Mesenchymal stem cell (in vitro differentiated cells and primary cell): ENCODE data around the gene ITFG1.

Experiments used
- DNase-seq: peaks from one replicate; pipeline ENCODE4 v3.0.0-alpha.2; 2013
- H2AFZ ChIP-seq: one replicate; pipeline ENCODE4 v1.6.1; 2013; ENCODE audit warnings: low read depth, mild to moderate bottlenecking, control low read depth, inconsistent platforms, low read length, moderate library complexity
- H2AK5ac ChIP-seq: 2 replicates; pipeline ENCODE4 v1.6.1; 2013; ENCODE audit warnings: low read length, moderate library complexity, mild to moderate bottlenecking, inconsistent platforms; ENCODE audit not compliant: severe bottlenecking
- H2BK120ac ChIP-seq: one replicate; pipeline ENCODE4 v1.6.1; 2013; ENCODE audit warnings: low read depth, mild to moderate bottlenecking, inconsistent platforms, low read length, moderate library complexity
- H2BK12ac ChIP-seq, 2 experiments: one replicate each; pipeline ENCODE4 v1.6.1; 2013; ENCODE audit warnings: inconsistent platforms in 2 of 2, low read length in 2 of 2, mild to moderate bottlenecking in 2 of 2, moderate library complexity in 2 of 2, control low read depth in 1 of 2
- H2BK15ac ChIP-seq: one replicate; pipeline ENCODE4 v1.6.1; 2013; ENCODE audit warnings: mild to moderate bottlenecking, low read depth, inconsistent platforms; ENCODE audit not compliant: poor library complexity, severe bottlenecking
- H2BK5ac ChIP-seq: 2 replicates; pipeline ENCODE4 v1.6.1; 2013; ENCODE audit warnings: low read depth, mild to moderate bottlenecking, low read length, control low read depth, inconsistent platforms; ENCODE audit not compliant: poor library complexity, severe bottlenecking
- H3K14ac ChIP-seq, 2 experiments: one replicate each; pipeline ENCODE4 v1.6.1; 2013; ENCODE audit warnings: inconsistent platforms in 2 of 2, low read length in 2 of 2, control low read depth in 1 of 2, mild to moderate bottlenecking in 1 of 2, moderate library complexity in 1 of 2
- H3K18ac ChIP-seq, 2 experiments: one replicate each; pipeline ENCODE4 v1.6.1; 2013; ENCODE audit warnings: inconsistent platforms in 2 of 2, low read length in 2 of 2, control low read depth in 1 of 2, low read depth in 1 of 2, mild to moderate bottlenecking in 1 of 2
- H3K23ac ChIP-seq, 2 experiments: one replicate each; pipeline ENCODE4 v1.6.1; 2013; ENCODE audit warnings: inconsistent platforms in 2 of 2, low read length in 2 of 2, mild to moderate bottlenecking in 2 of 2, moderate library complexity in 2 of 2, control low read depth in 1 of 2
- H3K27ac ChIP-seq: 2 replicates; pipeline ENCODE4 v1.5.1; 2013; ENCODE audit warnings: mild to moderate bottlenecking, moderate library complexity, low read length, control low read depth, inconsistent platforms; ENCODE audit not compliant: poor library complexity, severe bottlenecking
- H3K27me3 ChIP-seq, 2 experiments: 2 replicates each; pipeline versions ENCODE4 v1.6.1 to v1.7.0; 2013; ENCODE audit warnings: low read length in 2 of 2, mild to moderate bottlenecking in 2 of 2, moderate library complexity in 2 of 2, control low read depth in 1 of 2, inconsistent platforms in 1 of 2; ENCODE audit not compliant: control insufficient read depth in 1 of 2, insufficient read depth in 1 of 2
- H3K36me3 ChIP-seq, 2 experiments: 2 replicates each; pipeline versions ENCODE4 v1.6.1 to v1.7.0; 2013; ENCODE audit warnings: low read length in 2 of 2, control low read depth in 1 of 2, inconsistent platforms in 1 of 2, low read depth in 1 of 2, mild to moderate bottlenecking in 1 of 2; ENCODE audit not compliant: insufficient read depth in 2 of 2, control insufficient read depth in 1 of 2
- H3K4ac ChIP-seq, 2 experiments: one replicate each; pipeline ENCODE4 v1.6.1; 2013; ENCODE audit warnings: inconsistent platforms in 2 of 2, low read length in 2 of 2, mild to moderate bottlenecking in 2 of 2, moderate library complexity in 2 of 2, control low read depth in 1 of 2, low read depth in 1 of 2
- H3K4me1 ChIP-seq: 2 replicates; pipeline ENCODE4 v1.6.1; 2013; ENCODE audit warnings: low read depth, low read length, control low read depth; ENCODE audit not compliant: control insufficient read depth, insufficient read depth
- H3K4me2 ChIP-seq: 2 replicates; pipeline ENCODE4 v1.6.1; 2013; ENCODE audit warnings: low read length, mild to moderate bottlenecking, inconsistent platforms; ENCODE audit not compliant: poor library complexity, severe bottlenecking
- H3K4me3 ChIP-seq, 2 experiments: 2 replicates each; pipeline versions ENCODE4 v1.5.1 to v1.7.0; 2013; ENCODE audit warnings: low read length in 2 of 2, mild to moderate bottlenecking in 2 of 2, control low read depth in 1 of 2, low read depth in 1 of 2; ENCODE audit not compliant: insufficient read depth in 1 of 2
- H3K79me1 ChIP-seq: replicated peaks from 2 replicates; pipeline ENCODE4 v1.6.1; 2013; ENCODE audit warnings: mild to moderate bottlenecking, control low read depth, low read length, inconsistent platforms; ENCODE audit not compliant: poor library complexity, severe bottlenecking
- H3K9ac ChIP-seq: 2 replicates; pipeline ENCODE4 v1.7.0; 2013; ENCODE audit warnings: mild to moderate bottlenecking, low read length, moderate library complexity
- H3K9me3 ChIP-seq: 2 replicates; pipeline ENCODE4 v1.7.0; 2013; ENCODE audit warnings: mild to moderate bottlenecking, low read length; ENCODE audit not compliant: control insufficient read depth
- H4K8ac ChIP-seq: one replicate; pipeline ENCODE4 v1.6.1; 2013; ENCODE audit warnings: inconsistent platforms, mild to moderate bottlenecking, low read length, moderate library complexity
- H4K91ac ChIP-seq: one replicate; pipeline ENCODE4 v1.6.1; 2013; ENCODE audit warnings: mild to moderate bottlenecking, low read length, inconsistent platforms
- WGBS: methylation state at CpG from one replicate; pipeline ENCODE4 v1.1.7; 2013; ENCODE audit warnings: mixed read lengths; 5-methylcytosine and 5-hydroxymethylcytosine counted together

ITFG1 gene

DNA sequence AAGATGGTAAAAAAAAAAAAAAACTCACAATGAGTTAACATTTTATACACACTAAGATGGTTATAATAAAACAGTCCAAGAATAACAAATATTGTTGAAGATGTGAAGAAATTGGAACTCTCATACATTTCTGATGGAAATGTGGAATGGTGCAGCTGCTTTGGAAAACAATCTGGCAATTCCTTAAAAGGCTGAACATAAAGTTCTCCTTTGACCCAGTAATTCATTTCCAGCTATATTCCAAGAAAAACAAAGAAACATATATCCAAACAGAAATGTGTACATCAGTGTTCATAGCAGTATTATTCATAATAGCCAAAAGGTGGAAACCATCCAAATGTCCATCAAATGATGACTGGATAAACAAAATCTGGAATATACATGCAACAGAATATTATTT lies 219.8 kb downstream of the ITFG1 start:
- Histone ChIP-seq H2BK15ac (no peak overlapping the region), H3K27me3 (no peaks in the 10 kb centered on the region), H3K23ac (no peak overlapping the region), H3K27ac (no peak overlapping the region), H2AFZ (no peak overlapping the region), H3K4me1 (no peaks in the 10 kb centered on the region), H2BK12ac (no peak overlapping the region), H4K91ac (no peak overlapping the region), H3K79me1 (no peaks in the 10 kb centered on the region), H3K9ac (no peak overlapping the region), H3K4me3 (no peak overlapping the region), H3K4ac (no peak overlapping the region), H4K8ac (no peak overlapping the region), H3K18ac (no peak overlapping the region), H3K36me3 (peaks cover 4 to 11% of the 10 kb centered on the region in 2 experiments), H3K9me3 (no peaks in the 10 kb centered on the region), H2BK5ac (no peak overlapping the region), H2AK5ac (no peak overlapping the region), H3K4me2 (no peak overlapping the region), H3K14ac (no peak overlapping the region), H2BK120ac (no peak overlapping the region)
- DNase-seq = no peak

DNA sequence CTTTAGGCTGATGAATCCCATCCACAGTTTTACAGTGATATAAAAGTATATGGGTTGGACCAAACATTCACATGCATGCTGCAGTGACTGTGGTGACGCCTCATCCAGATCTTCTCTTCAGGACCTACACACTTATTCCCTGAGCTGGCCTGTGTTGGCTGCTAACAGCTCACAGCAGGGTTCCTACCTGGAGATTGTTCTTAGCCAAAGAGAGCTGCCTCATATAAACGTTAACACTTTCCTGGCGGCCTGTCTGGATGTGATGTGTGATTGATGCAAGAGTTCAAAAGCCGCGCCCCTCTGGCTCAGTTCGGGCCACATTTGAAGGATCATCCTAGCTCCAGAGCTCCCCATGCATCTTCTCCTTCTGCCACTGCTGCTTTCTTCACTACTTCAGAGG lies 224.1 kb downstream of the ITFG1 start:
- Histone ChIP-seq H3K18ac (no peak overlapping the region), H3K14ac (no peak overlapping the region), H2BK120ac (no peak overlapping the region), H3K27me3 (no peaks in the 10 kb centered on the region), H2BK5ac (no peak overlapping the region), H2AK5ac (no peak overlapping the region), H2BK15ac (no peak overlapping the region), H3K4me3 (no peak overlapping the region), H2AFZ (no peak overlapping the region), H3K4ac (no peak overlapping the region), H3K23ac (no peak overlapping the region), H4K8ac (no peak overlapping the region), H3K27ac (no peak overlapping the region), H3K4me2 (no peak overlapping the region), H3K36me3 (peaks cover 4 to 25% of the 10 kb centered on the region in 2 experiments), H3K4me1 (no peaks in the 10 kb centered on the region), H4K91ac (no peak overlapping the region), H3K79me1 (no peaks in the 10 kb centered on the region), H3K9me3 (no peaks in the 10 kb centered on the region), H3K9ac (no peak overlapping the region), H2BK12ac (no peak overlapping the region)
- DNase-seq = no peak
- WGBS = 80% methylated on average over 6 of the region's 6 CpGs

DNA sequence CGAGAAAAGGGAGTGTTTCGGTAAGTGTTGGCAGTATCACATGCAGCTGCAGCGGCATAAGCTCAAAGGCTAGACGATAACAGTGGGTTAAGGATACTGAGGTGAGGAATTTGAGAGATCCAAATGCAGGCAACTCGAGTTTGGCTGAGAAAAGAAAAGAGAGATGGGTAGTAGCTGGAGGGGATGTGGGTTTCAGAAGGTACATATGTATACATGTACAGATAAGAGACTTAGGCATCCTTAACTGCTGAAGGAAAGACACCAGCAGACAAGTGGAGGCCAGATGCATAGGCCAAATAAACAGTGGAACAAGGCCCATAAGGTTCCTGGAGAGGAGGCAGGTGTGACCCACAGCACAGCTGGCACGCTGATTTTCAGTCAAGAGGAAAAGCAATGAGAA lies 230.6 kb downstream of the ITFG1 start:
- Histone ChIP-seq H3K27ac (no peak overlapping the region), H3K27me3 (no peaks in the 10 kb centered on the region), H3K14ac (no peak overlapping the region), H2AFZ (no peak overlapping the region), H3K9me3 (no peaks in the 10 kb centered on the region), H2BK5ac (no peak overlapping the region), H2BK120ac (no peak overlapping the region), H2BK15ac (no peak overlapping the region), H3K4me2 (no peak overlapping the region), H3K36me3 (peaks cover 3 to 28% of the 10 kb centered on the region in 2 experiments), H3K79me1 (no peaks in the 10 kb centered on the region), H2AK5ac (no peak overlapping the region), H4K91ac (no peak overlapping the region), H2BK12ac (no peak overlapping the region), H3K4ac (no peak overlapping the region), H3K23ac (no peak overlapping the region), H3K9ac (no peak overlapping the region), H3K4me1 (no peaks in the 10 kb centered on the region), H3K4me3 (no peak overlapping the region), H4K8ac (no peak overlapping the region), H3K18ac (no peak overlapping the region)
- DNase-seq = no peak
- WGBS = 94% methylated on average over 6 of the region's 6 CpGs

DNA sequence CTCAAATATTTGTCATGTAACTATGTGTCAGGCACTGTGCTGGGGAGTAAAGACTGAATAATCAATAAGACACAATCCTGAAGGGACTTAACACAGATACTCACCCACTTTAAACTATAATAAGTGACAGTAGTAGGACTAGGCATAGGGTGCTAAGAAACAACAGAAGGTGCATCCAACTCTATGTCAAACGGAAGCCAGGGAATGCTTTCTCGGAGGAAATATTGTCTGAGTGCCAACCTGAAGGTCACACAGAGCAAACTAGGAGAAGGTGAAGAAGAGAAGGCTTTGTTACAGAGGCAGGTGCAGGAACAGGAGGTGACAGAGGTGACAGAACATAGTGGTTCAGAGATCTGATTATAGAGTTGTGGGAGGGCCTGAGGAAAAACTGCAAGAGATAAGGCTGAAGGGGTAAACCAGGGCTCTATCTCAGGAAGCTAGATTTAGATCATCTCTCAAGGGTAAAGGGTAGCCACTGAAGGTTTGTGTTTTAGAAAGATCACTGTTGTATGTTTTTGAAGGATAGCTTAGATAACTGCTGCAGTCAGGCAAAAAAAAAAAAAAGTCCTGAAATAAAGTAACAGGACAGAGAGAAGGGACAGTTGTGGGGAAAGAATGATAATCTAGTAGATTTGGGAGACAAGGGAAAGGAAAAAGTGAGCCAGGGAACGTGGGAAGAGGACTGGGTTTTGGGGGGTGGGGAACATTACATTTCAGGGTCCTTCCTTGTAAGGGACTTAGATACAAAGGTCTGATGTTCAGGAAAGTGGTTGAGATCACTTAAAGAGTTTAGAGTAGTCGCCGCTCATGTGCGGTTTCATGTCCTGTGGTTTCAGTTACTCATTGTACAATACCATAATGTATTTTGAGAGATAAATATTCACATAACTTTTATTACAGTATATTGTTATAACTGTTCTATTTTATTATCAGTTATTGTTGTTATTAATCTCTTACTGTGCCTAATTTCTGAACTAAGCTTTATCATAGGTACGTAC lies 231.5 kb downstream of the ITFG1 start:
- no peak overlapping the region for H2AK5ac ChIP-seq
- 96% methylated on average over 4 of the region's 7 CpGs for WGBS
- H3K4me1 ChIP-seq = no peaks in the 10 kb centered on the region

More for the DNA sequence above, 231.5 kb downstream of the ITFG1 start:
- H3K9ac ChIP-seq = no peak overlapping the region
- H3K36me3 ChIP-seq = peaks cover 3 to 28% of the 10 kb centered on the region in 2 experiments
- H2BK12ac ChIP-seq = no peak overlapping the region
- no peak overlapping the region for H2AFZ ChIP-seq
- H2BK5ac ChIP-seq = no peak overlapping the region
- no peak overlapping the region for H2BK15ac ChIP-seq
- H3K4me3 ChIP-seq = no peak overlapping the region
- no peaks in the 10 kb centered on the region for H3K79me1 ChIP-seq
- no peak overlapping the region for H2BK120ac ChIP-seq
- peaks cover 2% of the 10 kb centered on the region for H3K9me3 ChIP-seq
- no peak overlapping the region for H4K91ac ChIP-seq
- H3K18ac ChIP-seq = no peak overlapping the region
- DNase-seq = no peak
- no peak overlapping the region for H3K4ac ChIP-seq
- no peak overlapping the region for H3K4me2 ChIP-seq
- H4K8ac ChIP-seq = no peak overlapping the region
- no peak overlapping the region for H3K14ac ChIP-seq
- no peaks in the 10 kb centered on the region for H3K27me3 ChIP-seq
- H3K27ac ChIP-seq = no peak overlapping the region
- H3K23ac ChIP-seq = no peak overlapping the region
